GM18951 (cell line): ENCODE measurements around the gene UGT2B28.
"Not testable (repeated sequence)": the region's sequence is repeated elsewhere in the genome, so short reads cannot be mapped to it uniquely, and the experiment has no call there.

Experiments used
- POLR2A ChIP-seq: IDR thresholded peaks from 4 replicates; pipeline ENCODE4 v1.6.1; 2011; ENCODE audit warnings: mild to moderate bottlenecking; ENCODE audit not compliant: insufficient read length, insufficient read depth; ENCODE audit errors: extremely low read depth
- in situ Hi-C: fragments of 300-500 bp; cut with MboI; formaldehyde crosslinking; loops from one replicate; pipeline ENCODE4 v1.12.0; 2022; ENCODE audit warnings: low sequenced_read_pairs, mixed read lengths, inconsistent platforms; ENCODE audit not compliant: unreplicated experiment

The UGT2B28 gene

DNA sequence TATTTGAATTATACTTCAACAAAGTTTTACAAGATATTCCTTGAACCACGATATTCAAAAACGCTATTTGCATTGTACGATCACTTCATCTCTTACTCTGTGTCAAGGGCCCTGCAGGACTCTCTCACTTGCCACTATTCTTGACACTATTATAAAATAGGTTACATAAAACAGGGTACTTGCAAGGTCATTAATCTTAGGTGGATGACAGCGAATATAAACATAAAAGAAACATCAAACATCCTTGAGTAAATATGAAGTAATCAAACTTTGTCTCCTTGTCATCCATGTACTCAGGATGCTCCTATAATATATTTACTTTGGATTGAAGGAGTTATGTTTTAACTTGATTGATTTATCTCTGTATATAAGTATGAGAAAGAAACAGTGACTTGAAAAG is at the start of gene UGT2B28:
Gene UGT2B28, plus strand, starts transcription at position 395 of the 400 bp plus-strand sequence. CDS start 26 bp downstream, outside the sequence.
- in situ Hi-C loops = not testable (repeated sequence)

DNA sequence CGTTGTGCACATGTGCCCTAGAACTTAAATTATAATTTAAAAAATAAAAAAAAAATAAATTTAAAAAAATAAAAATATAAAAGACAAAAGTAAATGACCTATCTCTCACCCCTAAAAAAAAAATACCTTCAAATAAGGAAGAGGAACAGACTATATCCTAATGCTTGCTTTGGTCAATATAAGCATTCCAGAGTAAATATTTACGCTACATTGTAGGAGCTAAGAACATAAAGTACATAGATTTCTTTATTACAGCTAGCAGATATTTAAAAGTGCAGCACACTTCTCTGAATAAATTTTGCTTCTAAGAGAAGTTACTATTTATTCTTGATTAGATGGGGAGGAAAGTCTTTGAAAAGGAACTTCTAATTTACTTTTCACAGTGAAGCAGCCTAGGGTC is 41.2 kb upstream of the UGT2B28 start:
- in situ Hi-C loops = no loop called here
- no peak for TF ChIP-seq POLR2A

DNA sequence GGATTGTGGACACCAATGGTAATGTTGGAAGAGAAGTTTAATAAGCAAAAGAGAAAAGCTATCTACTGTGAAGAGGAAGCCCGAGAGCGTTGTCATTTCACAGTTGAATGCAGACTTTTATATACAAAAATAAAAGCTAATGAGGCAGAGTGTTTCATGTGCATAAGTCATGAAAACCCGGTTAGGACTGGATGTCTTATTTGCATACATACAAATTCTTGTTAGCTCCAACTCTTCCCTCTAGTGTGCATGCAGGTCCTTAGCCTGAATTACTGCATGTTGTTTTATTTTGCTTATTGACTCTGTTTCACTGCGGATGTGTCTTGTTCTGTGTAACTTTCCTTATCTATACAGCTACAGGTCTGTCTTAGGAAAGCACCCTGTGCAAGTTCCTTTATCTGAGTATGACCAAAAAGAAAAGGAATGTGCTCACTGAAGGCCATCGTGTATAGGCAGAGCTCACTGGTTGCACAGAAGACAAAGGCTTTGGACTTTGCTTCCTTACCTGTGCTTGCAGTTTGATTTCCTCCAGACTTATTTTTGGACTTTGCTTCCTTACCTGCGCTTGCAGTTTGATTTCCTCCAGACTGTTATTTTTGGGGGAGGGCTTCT is 40.6 kb upstream of the UGT2B28 start:
- in situ Hi-C loops = no loop called here
- TF ChIP-seq POLR2A = no peak

DNA sequence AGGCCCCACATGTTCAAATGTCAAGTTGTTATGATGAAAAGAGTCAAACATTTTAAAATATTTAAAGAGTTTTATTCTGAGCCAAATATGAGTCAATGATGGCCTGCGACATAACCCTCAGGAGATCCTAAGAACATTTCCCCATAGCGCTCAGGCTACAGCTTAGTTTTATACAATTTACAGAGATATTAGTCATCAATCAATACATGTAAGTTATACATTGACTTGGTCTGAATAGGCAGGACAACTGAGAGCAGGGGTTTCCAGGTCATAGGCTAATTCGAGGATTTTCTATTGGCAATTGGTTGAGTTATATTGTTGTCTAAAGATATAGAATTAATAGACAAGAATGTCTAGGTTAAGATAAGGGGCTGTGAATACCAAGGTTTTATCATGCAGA is 39.5 kb upstream of the UGT2B28 start:
- in situ Hi-C loops = not testable (repeated sequence)

DNA sequence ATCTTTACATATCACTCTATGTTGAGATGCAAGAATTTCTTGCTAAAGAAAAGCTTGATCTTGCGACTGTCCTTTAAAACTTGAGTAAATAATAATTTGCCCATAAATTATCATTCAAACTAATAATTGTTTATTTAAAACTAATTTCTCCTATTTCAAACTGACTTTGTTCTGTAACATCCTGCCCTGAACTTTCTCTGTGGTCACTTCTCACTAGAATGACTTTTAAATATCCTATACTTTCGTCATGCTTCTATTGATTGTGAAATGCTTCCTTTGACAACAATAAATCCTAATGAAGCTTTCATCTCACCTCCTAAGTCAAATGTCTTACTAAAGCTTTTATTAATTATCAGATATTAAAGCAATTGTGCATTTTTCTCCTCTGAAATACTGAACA is 38.5 kb upstream of the UGT2B28 start:
- in situ Hi-C loops = not testable (repeated sequence)

DNA sequence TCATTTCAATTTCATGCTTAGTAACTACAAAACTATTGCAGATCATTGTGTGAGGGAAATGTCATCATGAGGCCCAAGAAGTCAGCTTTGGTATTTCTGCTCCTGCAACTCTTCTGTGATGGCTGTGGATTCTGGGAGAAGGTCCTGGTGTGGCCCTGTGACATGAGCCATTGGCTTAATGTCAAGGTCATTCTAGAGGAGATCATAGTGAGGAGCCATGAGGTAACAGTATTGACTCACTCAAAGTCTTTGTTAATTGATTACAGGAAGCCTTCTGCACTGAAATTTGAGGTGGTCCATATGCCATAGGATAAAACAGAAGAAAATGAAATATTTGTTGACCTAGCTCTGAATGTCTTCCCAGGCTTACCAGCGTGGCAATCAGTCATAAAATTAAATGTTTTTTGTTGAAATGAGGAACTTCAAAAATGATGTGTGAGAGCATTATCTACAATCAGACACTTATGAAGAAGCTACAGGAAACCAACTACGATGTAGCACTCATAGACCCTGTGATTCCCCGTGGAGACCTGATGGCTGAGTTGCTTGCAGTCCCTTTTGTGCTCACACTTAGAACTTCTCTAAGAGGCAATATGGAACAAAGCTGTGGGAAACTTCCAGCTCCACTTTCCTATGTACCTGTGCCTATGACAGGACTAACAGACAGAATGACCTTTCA is 37.6 kb upstream of the UGT2B28 start:
- in situ Hi-C loops = not testable (repeated sequence)

DNA sequence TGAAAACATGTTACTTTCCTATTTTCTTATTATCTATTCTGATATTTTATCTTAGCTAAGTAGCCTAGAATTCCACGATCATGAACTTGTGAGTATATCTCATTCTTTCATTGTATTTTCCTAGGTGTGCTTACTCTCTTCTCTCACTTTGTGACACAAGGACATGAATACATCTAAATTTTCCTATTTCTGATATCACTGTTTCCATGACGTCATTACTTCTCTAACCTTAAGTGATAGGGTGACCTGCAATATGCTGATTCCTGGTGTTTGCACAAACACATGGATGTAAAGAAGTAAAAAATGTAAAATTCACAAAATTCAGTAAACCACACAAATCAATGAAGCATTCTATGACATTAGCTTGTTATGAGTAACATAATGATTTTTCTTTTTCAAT is 29.4 kb upstream of the UGT2B28 start:
- in situ Hi-C loops = not testable (repeated sequence)

DNA sequence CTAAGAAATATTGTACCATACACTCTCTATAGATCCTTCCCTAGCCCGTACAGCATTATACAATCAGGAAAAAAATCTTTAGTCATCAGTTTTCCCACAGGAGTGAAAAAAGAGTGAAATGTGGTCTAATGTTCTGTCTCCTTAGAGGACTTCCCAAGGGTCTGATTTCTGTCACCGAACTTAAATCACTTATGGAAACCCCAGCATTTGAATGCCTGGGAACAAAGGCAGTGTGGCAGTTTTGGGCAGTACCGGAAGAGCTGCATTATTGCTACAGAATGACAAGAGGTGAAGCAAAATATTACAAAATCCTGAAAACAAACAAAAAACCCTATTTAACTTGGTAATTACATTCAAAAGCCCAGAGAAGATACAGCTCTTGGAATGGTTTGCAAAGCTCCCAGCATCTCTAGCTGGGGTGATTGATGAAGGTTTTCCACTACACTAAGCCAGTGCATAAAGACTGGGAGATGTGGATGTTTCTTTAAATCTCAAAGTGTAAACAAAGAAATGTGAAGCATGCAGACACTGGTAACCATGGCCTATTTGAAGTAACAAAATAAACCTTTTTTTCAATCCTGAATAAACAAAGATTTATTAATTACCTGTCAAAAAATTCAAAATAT is 27.0 kb upstream of the UGT2B28 start:
- in situ Hi-C loops = not testable (repeated sequence)

DNA sequence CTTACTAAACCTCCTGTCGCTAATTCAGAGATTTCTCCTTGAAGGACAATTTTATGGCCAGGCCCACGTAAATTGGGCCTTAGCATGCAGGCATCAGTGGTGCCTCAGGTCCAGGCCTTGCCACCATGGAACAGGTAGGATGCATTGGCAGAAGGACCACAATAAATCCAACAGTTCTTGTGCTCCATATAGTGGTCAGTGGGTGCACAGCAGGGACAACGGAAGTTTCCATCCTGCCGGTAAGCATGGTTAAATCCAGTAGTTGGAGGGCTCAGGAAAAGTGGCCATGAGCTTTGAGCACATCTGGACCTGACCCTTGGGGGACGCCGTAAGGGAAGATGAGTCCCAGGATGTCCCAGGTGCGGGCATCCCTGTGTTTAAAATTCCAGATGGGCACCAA is 11.7 kb upstream of the UGT2B28 start:
- in situ Hi-C loops = not testable (repeated sequence)

DNA sequence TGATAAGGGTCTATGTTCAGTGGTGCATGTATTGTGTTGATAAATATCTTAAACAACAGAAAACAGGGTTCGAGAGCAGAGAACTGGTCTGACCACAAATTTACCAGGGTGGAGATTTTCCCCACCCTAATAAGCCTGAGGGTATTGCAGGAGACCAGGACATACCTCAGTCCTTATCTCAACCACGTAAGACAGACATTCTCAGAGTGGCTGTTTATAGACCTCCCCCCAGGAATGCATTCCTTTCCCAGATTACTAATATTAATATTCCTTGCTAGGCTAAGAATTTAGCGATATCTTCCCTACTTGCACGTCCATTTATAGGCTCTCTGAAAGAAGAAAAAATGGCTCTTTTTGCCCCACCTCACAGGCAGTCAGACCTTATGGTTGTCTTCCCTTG is 16.1 kb downstream of the UGT2B28 start:
- in situ Hi-C loops = not testable (repeated sequence)

DNA sequence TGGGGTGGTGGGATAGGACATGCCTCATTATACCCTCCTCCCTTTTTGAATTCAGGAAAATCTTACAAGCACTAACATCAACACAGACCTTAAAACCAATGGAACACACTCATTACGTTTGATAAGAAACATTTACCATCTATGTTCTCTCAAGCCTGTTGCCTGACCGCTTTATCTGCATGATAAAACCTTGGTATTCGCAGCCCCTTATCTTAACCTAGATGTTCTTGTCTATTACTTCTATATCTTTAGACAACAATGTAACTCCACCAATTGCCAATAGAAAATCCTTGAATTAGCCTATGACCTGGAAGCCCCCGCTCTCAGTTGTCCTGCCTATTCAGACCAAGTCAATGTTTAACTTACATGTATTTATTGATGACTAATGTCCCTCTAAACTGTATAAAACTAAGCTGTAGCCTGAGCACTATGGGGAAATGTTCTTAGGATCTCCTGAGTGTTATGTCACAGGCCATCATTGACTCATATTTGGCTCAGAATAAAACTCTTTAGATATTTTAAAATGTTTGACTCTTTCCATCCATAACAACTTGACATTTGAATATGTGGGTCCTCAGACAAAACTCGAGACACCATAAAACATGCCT is 28.3 kb downstream of the UGT2B28 start:
- in situ Hi-C loops = not testable (repeated sequence)

DNA sequence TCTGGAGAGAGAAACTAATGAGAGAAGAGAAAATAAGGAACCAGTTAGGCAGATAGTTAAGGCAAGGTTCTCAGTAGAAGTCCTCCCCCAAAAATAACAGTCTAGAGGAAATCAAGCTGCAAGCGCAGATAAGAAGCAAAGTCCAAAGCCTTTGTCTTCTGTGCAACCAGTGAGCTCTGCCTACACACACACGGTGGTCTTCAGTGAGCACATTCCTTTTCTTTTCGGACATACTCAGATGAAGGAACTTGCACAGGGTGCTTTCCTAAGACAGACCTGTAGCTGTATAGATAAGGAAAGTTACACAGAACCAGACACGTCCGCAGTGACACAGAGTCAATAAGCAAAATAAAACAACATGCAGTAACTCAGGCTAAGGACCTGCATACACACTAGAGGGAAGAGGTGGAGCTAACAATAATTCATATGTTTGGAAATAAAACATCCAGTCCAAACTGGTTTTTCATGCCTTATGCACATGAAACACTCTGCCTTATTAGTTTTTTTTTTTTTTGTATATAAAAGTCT is 29.3 kb downstream of the UGT2B28 start:
- in situ Hi-C loops = not testable (repeated sequence)

DNA sequence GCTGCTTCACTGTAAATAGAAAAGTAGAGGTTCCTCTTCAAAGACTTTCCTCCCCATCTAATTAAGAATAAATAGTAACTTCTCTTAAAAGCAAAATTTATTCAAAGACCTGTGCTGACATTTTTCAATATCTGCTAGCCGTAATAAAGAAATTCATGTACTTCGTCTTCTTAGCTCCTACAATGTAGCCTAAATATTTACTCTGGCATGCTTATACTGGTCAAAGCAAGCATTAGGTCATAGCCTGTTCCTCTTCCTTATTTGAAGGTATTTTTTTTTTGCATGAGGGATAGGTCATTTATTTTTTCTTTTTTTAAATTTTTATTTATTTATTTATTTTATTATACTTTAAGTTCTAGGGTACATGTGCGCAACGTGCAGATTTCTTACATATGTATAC is 30.0 kb downstream of the UGT2B28 start:
- in situ Hi-C loops = not testable (repeated sequence)

DNA sequence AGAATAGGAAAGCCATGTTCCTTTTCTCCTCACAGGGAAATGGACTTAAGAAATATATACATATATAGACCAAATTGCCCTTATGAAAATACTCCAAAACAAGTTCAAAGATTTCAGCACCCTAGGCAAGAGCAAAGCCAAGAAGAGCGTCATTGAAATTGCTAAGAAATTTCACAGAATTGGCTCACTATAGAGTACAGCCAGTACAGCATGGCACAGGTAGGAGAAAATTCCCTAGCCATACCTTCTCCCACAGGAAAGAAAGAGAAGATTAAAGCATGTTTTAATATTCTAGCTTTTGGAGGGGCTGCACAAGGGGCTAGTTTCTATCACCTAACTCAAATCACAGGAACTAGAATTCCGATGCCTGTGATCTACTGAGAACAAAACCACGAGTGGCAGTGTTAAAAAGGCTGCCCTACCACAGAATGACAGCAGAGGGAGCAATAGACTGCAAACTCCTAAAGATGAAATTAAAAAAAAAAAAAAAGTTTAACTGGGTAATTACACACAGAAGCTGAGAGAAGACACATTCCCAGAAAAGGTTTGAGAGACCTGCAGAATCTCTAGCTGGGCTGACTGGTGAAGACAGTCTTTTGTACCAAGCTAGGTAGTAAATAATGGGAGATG is 37.5 kb downstream of the UGT2B28 start:
- in situ Hi-C loops = not testable (repeated sequence)
